Spleen (tissue), 3 donors: ENCODE data around the gene FGF2.

Experiments
- POLR2A ChIP-seq, 3 donors: fragments of 450-650 bp; IDR thresholded peaks; one replicate each; pipeline ENCODE4 v1.5.1; 2017; ENCODE audit warnings: antibody characterized with exemption in 3 of 3, mild to moderate bottlenecking in 1 of 3
- POLR2AphosphoS5 ChIP-seq, 3 donors: sonication (generic); formaldehyde crosslinking; IDR thresholded peaks; one replicate each; pipeline ENCODE4 v1.5.1; 2017; ENCODE audit warnings: antibody characterized with exemption in 3 of 3

DNA sequence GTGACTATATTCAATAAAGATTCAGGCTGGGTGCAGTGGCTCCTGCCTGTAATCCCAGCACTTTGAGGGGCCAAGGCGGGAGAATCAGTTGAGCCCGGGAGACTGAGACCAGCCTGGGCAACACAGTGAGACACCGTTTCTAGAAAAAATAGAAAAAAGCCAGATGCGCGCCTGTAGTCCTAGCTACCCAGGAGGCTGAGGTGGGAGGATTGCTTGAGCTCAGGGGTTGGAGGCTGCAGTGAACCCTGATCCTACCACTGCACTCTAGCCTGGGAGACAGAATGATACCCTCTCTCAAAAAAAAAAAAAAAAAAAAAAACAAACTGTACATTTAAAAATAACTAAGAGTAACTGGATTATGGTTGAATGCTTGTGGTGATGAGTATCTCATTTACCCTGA is 94.7 kb downstream of the FGF2 start:
- TF ChIP-seq POLR2A (IDR thresholded peaks at IDR 0.05) (no peak), POLR2AphosphoS5 (IDR thresholded peaks at IDR 0.05) (no peak)
